HTERT RPE-1 (cell line): ENCODE data around the gene EAPP.
"Not testable (repeated sequence)": the region's sequence is repeated elsewhere in the genome, so short reads cannot be mapped to it uniquely, and the experiment has no call there.

Experiments
- in situ Hi-C: fragments of 300-500 bp; cut with MboI; formaldehyde crosslinking; loops from 4 replicates; pipeline ENCODE4 v1.14.3; 2020; ENCODE audit warnings: low sequenced_read_pairs

Gene EAPP

GRCh38 chr14:34488528-34488927, 51.0 kb downstream of the EAPP start:
- in situ Hi-C loops, result no loop called here

- in situ Hi-C loops, result no loop called here
Observed at GRCh38 chr14:34484726-34485125, 54.8 kb downstream of the EAPP start.

GRCh38 chr14:34482463-34482862, 57.0 kb downstream of the EAPP start:
- in situ Hi-C loops, result no loop called here

GRCh38 chr14:34479694-34480093, 59.8 kb downstream of the EAPP start:
- in situ Hi-C loops, result no loop called here

- in situ Hi-C loops, result no loop called here
Observed at GRCh38 chr14:34478261-34478660, 61.2 kb downstream of the EAPP start.

GRCh38 chr14:34476036-34476435, 63.5 kb downstream of the EAPP start:
- in situ Hi-C loops, result not testable (repeated sequence)

- in situ Hi-C loops, result no loop called here
Observed at GRCh38 chr14:34475163-34475562, 64.3 kb downstream of the EAPP start.

GRCh38 chr14:34474187-34474679, 65.3 kb downstream of the EAPP start:
- in situ Hi-C loops, result no loop called here

GRCh38 chr14:34472706-34473279, 66.7 kb downstream of the EAPP start:
- in situ Hi-C loops, result no loop called here

GRCh38 chr14:34470319-34470718, 69.2 kb downstream of the EAPP start:
- in situ Hi-C loops, result no loop called here

GRCh38 chr14:34466691-34467090, 72.8 kb downstream of the EAPP start:
- in situ Hi-C loops, result no loop called here
